ENCODE data around the gene KCNK6.
"Not testable (repeated sequence)": the region's sequence is repeated elsewhere in the genome, so short reads cannot be mapped to it uniquely, and the experiment has no call there.

The KCNK6 gene

DNA sequence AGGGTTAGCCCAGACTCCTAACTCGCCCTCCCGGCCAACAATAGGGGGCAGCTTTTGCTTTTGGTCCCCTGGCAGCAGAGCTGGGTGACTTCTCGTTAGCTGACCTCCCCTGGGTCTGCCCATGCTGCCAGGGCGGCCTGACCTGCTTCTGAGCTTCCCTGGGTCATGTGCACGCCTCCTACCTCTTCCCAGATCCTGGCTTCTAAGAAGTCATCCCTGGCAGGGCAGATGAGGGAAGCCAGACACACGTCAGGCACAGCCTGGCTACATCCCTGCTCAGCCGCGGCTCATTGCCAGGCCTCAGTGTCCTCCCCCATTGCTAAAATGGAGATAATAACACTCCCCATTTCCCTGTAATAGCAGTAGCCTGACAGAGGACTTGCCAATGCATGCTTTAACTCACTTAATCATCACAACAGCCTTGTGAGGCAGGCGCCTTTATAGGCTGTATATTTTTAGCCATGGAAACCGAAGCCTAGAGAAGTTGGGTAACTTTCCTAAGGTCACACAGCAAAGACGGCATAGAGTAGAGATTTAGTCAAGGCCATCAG is 2.1 kb downstream of the KCNK6 start:
- DNase-seq (ENCODE audit: low spot score) (no peak), FAIRE-seq (no peak)

GRCh38 chr19:38323291-38323690 is 3.6 kb downstream of the KCNK6 start:
- no peak for DNase-seq (ENCODE audit: low spot score)
- no peak for FAIRE-seq

DNA sequence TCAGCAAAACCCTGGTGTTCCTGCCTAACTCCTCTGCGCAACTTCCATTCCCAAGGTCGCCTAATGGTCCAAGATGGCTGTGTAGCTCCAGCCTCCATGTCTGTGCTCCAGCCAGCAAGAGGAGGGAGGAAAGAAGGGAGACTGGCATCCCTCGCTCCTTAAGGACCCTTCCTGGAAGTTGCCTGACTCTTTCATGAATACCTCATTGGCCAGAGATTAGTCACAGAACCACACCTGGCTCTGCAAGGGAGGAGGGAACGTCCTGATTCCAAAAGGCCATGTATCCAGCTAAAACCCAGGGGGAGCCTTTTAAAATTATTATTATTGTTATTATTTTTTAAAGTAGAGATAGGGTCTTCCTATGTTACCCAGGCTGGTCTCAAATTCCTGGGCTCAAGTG is 4.8 kb downstream of the KCNK6 start:
- no peak for FAIRE-seq
- DNase-seq (ENCODE audit: low spot score): no peak

GRCh38 chr19:38326591-38326990 is 6.9 kb downstream of the KCNK6 start:
- no peak for FAIRE-seq

DNA sequence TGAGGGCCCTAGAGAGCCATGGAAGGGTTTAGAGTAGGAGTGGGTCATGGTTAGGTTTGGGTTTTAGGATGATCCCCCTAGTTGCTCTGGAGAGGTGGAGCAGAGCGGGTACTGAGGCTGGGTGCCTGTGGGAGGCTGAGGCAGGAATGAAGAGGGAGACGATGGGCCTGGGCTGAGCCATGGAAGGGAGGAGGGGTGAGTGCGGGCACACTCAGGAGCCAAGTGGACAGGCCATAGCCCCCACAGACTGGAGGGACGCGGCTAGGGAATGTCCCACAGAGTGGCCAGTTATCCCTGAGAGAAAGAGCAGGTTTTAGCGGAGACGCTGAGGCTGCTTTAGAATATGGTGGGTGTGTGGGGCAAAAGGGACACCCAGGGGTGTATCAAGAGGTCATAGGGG is 10.0 kb downstream of the KCNK6 start:
- no peak for FAIRE-seq
- no peak for DNase-seq (ENCODE audit: low spot score)

More at GRCh38 chr19:38326591-38326990, 6.9 kb downstream of the KCNK6 start:
- DNase-seq (ENCODE audit: low spot score): no peak

- DNase-seq (ENCODE audit: low spot score) (no peak), FAIRE-seq (no peak)
These were observed 12.1 kb downstream of the KCNK6 start for GRCh38 chr19:38331728-38332127.

DNA sequence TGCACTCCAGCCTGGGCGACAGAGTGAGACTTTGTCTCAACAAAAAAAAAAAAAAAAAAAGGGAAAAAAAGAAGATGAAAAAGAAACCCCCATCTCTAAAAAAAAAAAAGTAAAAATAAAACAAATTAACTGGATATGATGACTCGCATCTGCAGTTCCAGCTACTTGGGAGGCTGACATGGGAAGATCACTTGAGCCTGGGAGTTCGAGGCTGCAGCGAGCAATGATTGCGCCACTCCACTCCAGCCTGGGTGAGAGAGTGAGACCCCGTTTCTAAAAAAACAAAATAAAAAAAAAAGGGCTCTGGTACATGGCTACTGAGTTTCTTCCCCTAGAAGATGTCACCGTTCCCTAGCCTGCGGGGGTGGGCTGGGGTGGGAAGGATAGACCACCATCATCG is 13.6 kb downstream of the KCNK6 start:
- no peak for DNase-seq (ENCODE audit: low spot score)
- FAIRE-seq: no peak

DNA sequence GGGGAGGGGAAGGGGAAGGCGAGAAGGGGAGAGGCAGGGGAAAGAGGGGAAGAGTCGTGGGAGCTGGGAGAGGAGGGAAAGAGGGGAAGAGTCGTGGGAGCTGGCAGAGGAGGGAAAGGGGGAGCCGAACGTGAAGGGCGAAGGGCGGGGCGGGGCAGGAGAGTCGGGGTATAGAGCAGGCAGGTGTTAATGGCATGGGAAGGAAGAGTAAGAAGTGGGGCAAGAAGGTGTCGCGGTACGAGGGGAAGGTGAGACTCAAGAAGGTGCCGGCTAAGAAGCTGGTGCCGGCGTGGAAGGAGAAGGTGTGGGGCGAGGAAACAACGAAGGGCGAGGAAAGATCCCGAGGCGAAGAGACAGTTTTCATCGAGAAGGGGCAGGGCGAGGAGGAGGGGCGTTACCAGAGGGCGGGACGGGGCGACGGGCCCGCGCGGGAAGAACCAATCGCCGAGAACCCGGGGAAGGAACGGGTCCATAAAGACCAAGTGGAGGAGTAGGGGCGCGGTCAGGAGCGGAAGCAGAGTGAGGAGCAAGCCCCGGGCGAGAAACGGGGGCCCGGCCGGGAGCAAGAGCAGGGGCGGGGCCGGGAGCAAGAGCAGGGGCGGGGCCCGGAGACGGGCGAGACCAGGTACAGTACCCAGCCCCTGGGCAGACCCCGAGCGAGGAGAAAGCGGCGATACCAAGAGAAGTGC is 16.4 kb downstream of the KCNK6 start:
- peak; percentile 66 for FAIRE-seq
- peak; percentile 75 for DNase-seq (ENCODE audit: low spot score)

DNA sequence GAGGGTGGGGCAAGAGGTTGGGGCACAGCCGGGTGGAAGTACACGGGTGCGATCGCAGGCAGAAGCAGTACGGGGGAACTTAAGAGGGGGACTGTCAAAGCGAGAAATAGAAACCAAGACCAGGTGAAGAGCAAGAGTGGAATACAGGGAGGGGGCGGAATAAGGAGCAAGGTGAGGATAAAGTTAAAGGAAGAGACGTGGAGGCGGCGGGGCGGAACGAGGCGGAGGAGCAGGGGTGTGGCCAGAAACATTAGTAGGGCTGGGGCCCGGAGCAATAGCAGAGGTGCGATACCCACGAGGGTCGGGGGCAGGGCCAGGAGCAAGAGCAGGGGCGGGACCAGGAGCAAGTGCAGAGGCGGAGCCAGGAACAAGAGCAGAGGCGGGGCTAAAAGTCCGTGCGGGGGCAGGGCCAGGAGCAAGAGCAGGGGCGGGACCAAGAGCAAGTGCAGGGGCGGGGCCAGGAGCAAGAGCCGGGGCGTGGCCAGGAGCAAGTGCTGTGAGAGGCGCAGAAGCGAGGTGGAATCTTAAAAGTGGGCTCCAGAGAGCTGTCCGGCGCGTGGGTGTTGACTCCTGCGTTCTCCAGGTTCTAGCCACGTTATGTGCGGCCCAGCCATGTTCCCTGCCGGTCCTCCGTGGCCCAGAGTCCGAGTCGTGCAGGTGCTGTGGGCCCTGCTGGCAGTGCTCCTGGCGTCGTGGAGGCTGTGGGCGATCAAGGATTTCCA is 17.2 kb downstream of the KCNK6 start:
- FAIRE-seq (peak; percentile 44), DNase-seq (ENCODE audit: low spot score) (peak; percentile 79)

GRCh38 chr19:38337360-38337653 is 17.7 kb downstream of the KCNK6 start:
- FAIRE-seq (no peak), DNase-seq (ENCODE audit: low spot score) (no peak)

DNA sequence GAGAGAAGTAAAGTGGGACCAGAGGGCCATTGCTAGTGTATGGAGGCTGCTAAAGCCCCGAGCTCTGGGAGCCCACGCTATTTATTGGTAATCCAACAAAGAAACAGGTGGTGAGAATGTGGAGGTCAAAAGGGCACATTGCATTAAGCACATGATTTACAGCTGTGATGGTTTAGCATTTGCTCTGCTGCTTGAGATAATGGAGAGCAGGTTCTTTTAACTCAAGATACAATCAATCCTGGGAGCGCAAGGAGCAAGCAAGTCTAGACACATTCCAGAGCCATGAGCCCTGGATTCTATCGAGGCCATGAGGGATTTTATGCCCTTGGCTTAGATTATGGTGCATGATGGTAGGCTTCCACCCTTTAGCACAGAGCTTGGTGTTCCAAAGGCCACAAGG is 19.4 kb downstream of the KCNK6 start:
- not testable (repeated sequence) for FAIRE-seq; DNase-seq (ENCODE audit: low spot score)

DNA sequence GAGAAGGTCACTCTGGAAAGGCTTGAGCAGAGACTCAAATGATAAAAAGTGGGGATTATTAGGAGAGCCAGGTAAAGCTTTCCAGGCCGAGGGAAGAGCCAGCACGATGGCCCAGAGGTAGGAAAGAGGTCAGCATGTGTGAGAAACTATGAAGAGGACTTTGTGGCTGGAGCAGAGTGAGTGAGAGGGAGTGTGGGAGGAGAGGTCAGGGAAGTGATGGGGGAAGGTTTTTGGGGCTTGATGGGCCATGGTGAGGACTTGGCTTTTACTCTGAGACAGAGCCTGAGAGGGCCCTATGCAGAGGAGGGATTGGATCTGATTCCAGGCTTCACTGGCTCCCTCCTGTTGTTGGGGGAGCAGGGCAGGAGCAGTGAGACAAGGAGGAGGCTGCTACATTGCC is 21.3 kb downstream of the KCNK6 start:
- DNase-seq (ENCODE audit: low spot score) (no peak), FAIRE-seq (no peak)

GRCh38 chr19:38346837-38347236 is 27.2 kb downstream of the KCNK6 start:
- FAIRE-seq: no peak
- no peak for DNase-seq (ENCODE audit: low spot score)

- FAIRE-seq: no peak
- no peak for DNase-seq (ENCODE audit: low spot score)
These were observed 31.2 kb downstream of the KCNK6 start for GRCh38 chr19:38350883-38351282.

DNA sequence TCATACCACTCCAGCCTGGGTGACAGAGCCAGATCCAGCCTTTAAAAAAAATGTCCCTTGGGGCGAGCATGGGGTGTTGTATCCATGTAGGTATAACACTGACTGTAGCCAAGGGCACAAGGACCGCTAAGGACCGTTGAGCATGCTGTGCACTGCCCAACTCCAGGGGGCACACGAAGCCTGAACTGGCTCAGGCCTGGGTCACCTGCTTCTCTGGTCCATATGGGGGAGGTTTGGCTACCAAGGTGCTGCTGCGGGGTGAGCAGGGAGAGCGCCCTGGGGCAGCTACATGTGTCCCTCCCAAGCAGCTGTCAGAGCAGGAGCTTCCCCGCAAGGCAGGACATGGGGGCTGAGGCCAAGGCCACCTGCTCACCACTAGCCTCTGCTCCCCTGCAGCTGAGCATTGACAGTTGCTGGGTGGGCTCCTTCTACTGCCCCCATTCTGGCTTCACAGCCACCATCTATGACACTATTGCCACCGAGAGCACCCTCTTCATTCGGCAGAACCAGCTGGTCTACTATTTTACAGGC is 32.3 kb downstream of the KCNK6 start:
- FAIRE-seq (no peak), DNase-seq (ENCODE audit: low spot score) (no peak)

GRCh38 chr19:38352611-38353010 is 33.0 kb downstream of the KCNK6 start:
- no peak for FAIRE-seq

DNA sequence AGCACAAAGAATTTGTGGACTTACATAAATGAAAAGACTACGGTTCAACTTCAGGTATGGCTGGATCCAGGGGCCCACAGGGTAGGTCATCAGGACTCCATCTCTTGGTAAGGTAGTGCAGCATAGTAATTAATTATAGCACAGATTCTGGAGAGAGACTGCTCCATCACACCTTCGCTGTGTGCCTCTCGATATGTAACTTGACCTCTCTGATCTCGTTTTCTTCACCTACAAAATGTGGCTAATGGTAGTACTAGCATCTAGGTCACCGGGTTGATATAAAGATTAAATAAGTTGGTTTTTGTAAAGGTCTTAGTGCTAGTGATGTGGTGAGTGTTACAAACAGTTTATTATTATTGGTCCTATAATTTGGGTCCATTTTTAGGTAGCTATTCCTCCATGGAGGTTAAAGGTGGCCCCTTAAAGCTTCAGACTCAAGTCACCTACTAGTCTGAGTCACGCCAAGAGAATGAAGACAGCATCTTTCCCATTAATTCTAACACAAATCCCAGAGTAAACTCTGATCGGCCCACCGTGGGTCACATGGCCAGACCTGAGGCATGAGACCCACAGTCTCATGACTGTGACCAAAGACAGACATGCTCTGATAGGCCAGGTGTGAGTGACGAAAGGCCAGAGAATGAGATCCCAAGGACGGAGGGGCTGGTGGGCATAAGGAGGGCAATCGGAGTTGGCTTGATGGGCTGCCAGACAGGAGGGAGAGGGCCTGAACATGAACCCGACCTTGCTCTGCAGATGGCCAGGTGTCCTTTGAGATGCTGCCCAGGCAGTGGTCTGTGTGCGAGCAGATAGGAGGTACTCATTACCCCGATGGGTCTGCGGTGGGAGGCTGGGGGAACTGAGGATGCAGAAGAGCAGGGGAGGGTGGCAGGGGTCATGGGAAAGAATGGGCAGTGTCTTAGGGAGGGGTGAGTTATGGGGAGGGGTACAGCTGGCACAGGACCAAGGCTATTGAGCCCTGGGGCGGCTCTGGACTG is 36.4 kb downstream of the KCNK6 start:
- FAIRE-seq: no peak

More at GRCh38 chr19:38352611-38353010, 33.0 kb downstream of the KCNK6 start:
- no peak for DNase-seq (ENCODE audit: low spot score)

GRCh38 chr19:38358071-38358470 is 38.4 kb downstream of the KCNK6 start:
- FAIRE-seq (no peak), DNase-seq (ENCODE audit: low spot score) (no peak)

More for the DNA sequence above, 36.4 kb downstream of the KCNK6 start:
- no peak for DNase-seq (ENCODE audit: low spot score)

DNA sequence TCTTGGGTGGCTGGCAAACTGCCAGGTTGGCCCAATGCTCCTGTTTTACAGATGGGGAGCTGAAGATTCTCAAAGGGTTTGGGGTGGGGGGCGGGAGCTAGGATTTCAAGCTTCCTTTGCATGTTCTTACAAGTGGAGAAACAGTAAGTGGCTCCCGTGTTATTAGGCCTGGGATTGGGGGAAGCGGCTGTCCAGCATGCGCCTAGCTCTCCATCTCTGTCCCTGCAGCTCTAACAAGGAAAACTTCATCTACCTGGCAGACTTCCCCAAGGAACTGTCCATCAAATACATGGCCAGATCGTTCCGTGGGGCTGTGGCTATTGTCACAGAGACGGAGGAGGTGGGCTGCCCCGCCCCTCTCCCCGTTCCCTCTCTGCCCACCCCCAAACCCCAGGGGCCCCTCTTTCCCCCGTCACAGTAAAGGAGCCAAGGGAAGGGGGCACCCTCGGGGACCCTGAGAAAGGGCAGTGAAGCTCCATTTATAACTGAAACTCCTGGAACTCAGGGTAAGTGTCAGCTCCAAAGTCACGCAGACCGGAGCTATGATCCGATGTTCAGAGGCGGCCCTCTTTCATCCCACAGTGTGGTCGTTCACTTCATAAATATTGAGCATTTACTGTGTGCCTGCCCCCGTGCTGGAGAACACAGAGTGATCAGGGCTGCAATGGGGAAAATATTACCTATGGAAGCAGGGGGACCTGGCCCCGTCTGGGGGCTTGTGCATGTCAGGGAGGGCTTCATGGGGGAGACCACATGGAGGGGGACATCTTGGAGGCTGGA is 39.8 kb downstream of the KCNK6 start:
- FAIRE-seq: no peak

DNA sequence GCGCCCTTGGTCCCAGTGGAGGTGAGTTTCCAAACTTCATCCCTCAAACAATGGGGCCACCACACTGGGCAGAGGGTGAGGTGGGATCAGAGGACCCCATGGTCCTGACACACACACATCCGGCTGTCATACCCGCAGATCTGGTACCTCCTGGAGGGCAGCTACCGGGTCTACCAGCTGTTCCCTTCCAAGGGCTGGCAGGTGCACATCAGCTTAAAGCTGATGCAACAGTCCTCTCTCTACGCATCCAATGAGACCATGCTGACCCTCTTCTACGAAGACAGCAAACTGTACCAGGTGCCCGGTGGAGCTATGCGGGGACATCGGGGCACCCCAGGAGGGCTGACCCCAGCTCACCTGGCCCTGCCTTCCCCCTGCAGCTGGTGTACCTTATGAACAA is 40.7 kb downstream of the KCNK6 start:
- no peak for FAIRE-seq
- DNase-seq (ENCODE audit: low spot score): no peak

More for the DNA sequence above, 39.8 kb downstream of the KCNK6 start:
- no peak for DNase-seq (ENCODE audit: low spot score)
